ENCODE results near the gene MIS18A. TPM values are rescaled to one million over a fixed set of nuclear protein-coding genes. Genes with fewer than 3 reads are reported as not detected.
"Not testable (repeated sequence)": the region's sequence is repeated elsewhere in the genome, so short reads cannot be mapped to it uniquely, and the experiment has no call there.

Gene MIS18A
- total and polyA plus RNA-seq, 2 experiments from 2014 or later: 46.1 to 133 TPM

- no peaks in the 10 kb centered on the region; the same call in 2 of the 3 replicates for H3K36me3 Mint-ChIP-seq (ENCODE audit: low read depth)
- ATAC-seq (no peak), DNase-seq (ENCODE audit: low spot score) (no peak)
- Histone ChIP-seq H3K27me3 (ENCODE audit: insufficient read depth) (no peaks in the 10 kb centered on the region), H2AFZ (no peak overlapping the region), H3K79me2 (replicated peaks; ENCODE audit: insufficient read depth) (no peaks in the 10 kb centered on the region), H3K4me1 (ENCODE audit: insufficient read depth) (peaks cover 3% of the 10 kb centered on the region; the same call in 1 of the 2 replicates), H3K4me3 (no peak overlapping the region), H3K4me2 (no peak overlapping the region), H4K20me1 (replicated peaks; ENCODE audit: insufficient read depth) (no peaks in the 10 kb centered on the region), H3K36me3 (ENCODE audit: insufficient read depth) (no peaks in the 10 kb centered on the region), H3F3A (replicated peaks; ENCODE audit: low read depth) (no peaks in the 10 kb centered on the region), H3K27ac (ENCODE audit: low read depth) (no peak overlapping the region), H3K9me2 (ENCODE audit: insufficient read depth) (no peaks in the 10 kb centered on the region)
- H3K27ac Mint-ChIP-seq: no peak overlapping the region
- no peak for TF ChIP-seq ZNF331 (CRISPR knock-in tag; IDR thresholded peaks at IDR 0.05; ENCODE audit: low read depth)
- TF ChIP-seq EZH2 (IDR thresholded peaks at IDR 0.05; ENCODE audit: low read depth, unreplicated experiment): no peak
- TF ChIP-seq STAT1 (IDR thresholded peaks at IDR 0.05; ENCODE audit: unreplicated experiment): no peak
- no peak for TF ChIP-seq ZNF462 (CRISPR knock-in tag; IDR thresholded peaks at IDR 0.05)
- no peak for TF ChIP-seq NANOG (IDR thresholded peaks at IDR 0.05; ENCODE audit: borderline replicate concordance)
- no peak for TF ChIP-seq CTCF (conservative IDR thresholded peaks at IDR 0.05; ENCODE audit: low read depth in 2 of 2)
- no peak for TF ChIP-seq CREB1 (CRISPR knock-in tag; IDR thresholded peaks at IDR 0.05; ENCODE audit: low read depth)
- TF ChIP-seq POLR2AphosphoS5 (IDR thresholded peaks at IDR 0.05; ENCODE audit: low read depth): no peak
- TF ChIP-seq ETS1 (IDR thresholded peaks at IDR 0.05): no peak
- TF ChIP-seq REST (IDR thresholded peaks at IDR 0.05; ENCODE audit: unreplicated experiment): no peak
- TF ChIP-seq EZH2phosphoT487 (IDR thresholded peaks at IDR 0.05; ENCODE audit: unreplicated experiment): no peak
- peaks cover 6% of the 10 kb centered on the region; the same call in 2 of the 3 replicates for H3K4me1 Mint-ChIP-seq
- H3K27me3 Mint-ChIP-seq (ENCODE audit: insufficient read depth, low read depth, poor library complexity): no peaks in the 10 kb centered on the region
- H3K4me3 Mint-ChIP-seq: no peak overlapping the region
- no peaks in the 10 kb centered on the region for H3K9me3 Mint-ChIP-seq
Measured at GRCh38 chr21:32260130-32260529, 18.7 kb downstream of the MIS18A start.

GRCh38 chr21:32258786-32259048 is 20.1 kb downstream of the MIS18A start:
- H3K9me2 ChIP-seq (ENCODE audit: insufficient read depth); ATAC-seq; DNase-seq (ENCODE audit: low spot score); H3F3A ChIP-seq (replicated peaks; ENCODE audit: low read depth); H3K27me3 ChIP-seq (ENCODE audit: insufficient read depth); H3K27ac ChIP-seq (ENCODE audit: low read depth); H3K79me2 ChIP-seq (replicated peaks; ENCODE audit: insufficient read depth); H3K27ac Mint-ChIP-seq; H3K27me3 Mint-ChIP-seq (ENCODE audit: insufficient read depth, low read depth, poor library complexity); H4K20me1 ChIP-seq (replicated peaks; ENCODE audit: insufficient read depth); H3K36me3 Mint-ChIP-seq (ENCODE audit: low read depth); H3K4me1 Mint-ChIP-seq; H3K4me2 ChIP-seq; H3K4me1 ChIP-seq (ENCODE audit: insufficient read depth); H3K9me3 Mint-ChIP-seq; H3K36me3 ChIP-seq (ENCODE audit: insufficient read depth); H2AFZ ChIP-seq; H3K4me3 ChIP-seq; H3K4me3 Mint-ChIP-seq: not testable (repeated sequence)
